A549 (cell line): ENCODE data around the gene FOXO6. TPM values are rescaled to one million over a fixed set of nuclear protein-coding genes. Genes with fewer than 3 reads are reported as not detected.

Experiments
- ATAC-seq, 2 experiments: fragments of 200-7000 bp in 1 of 2; fragments of >200 bp in 1 of 2; cut with Nextera tagmentation in 1 of 2; cut with Tn5 transposase in 1 of 2; 3 replicates each; pipeline versions ENCODE4 v1.8.0 to v1.9.1; 2018 to 2020; ENCODE audit warnings: mild to moderate bottlenecking in 1 of 2, moderate library complexity in 1 of 2
- CTCF ChIA-PET: fragments of 300-600 bp; sonication (Branson Sonifier 250); formaldehyde crosslinking; extraction: SDS; loops from one replicate; lab custom pipeline; 2021; ENCODE audit warnings: antibody characterized with exemption, inconsistent platforms; lab: Yijun Ruan, JAX
- POLR2A ChIA-PET: fragments of 350-600 bp; formaldehyde crosslinking; extraction: SDS; loops from one replicate; lab custom pipeline; 2021; ENCODE audit warnings: antibody characterized with exemption, inconsistent platforms; lab: Yijun Ruan, JAX
- DNase-seq, 2 experiments: peaks; one replicate each; pipeline versions ENCODE4 v3.0.0 to v3.0.0-alpha.2; 2011 to 2016; ENCODE audit warnings: low read depth in 1 of 2, low spot score in 1 of 2
- FAIRE-seq: peaks from 2 replicates; lab custom pipeline; 2011; peaks lifted over from hg19 to GRCh38; lab: Jason Lieb, UNC
- H3K27ac ChIP-seq, 2 experiments: fragments of >200 bp; sonication (Bioruptor Twin); formaldehyde crosslinking; 3 replicates each; pipeline ENCODE4 v1.5.1; 2016 to 2017
- H3K4me1 ChIP-seq: fragments of >200 bp; sonication (Bioruptor Twin); formaldehyde crosslinking; 3 replicates; pipeline ENCODE4 v1.6.1; 2016
- H3K4me2 ChIP-seq: fragments of >200 bp; sonication (Bioruptor Twin); formaldehyde crosslinking; 3 replicates; pipeline ENCODE4 v1.6.1; 2016
- H3K4me3 ChIP-seq: fragments of >200 bp; sonication (Bioruptor Twin); formaldehyde crosslinking; 3 replicates; pipeline ENCODE4 v1.5.1; 2016
- H3K9me3 ChIP-seq: fragments of >200 bp; sonication (Bioruptor Twin); formaldehyde crosslinking; 3 replicates; pipeline ENCODE4 v1.6.1; 2016
- CEBPB ChIP-seq, 2 experiments: fragments of >200 bp in 1 of 2; sonication (Bioruptor Twin) in 1 of 2; formaldehyde crosslinking in 1 of 2; IDR thresholded peaks; 2 replicates each; pipeline ENCODE4 v1.6.1; 2012 to 2016
- CHD2 ChIP-seq: fragments of 150-350 bp; IDR thresholded peaks from 2 replicates; pipeline ENCODE4 v1.6.1; 2014; ENCODE audit warnings: low read length; ENCODE audit not compliant: partially characterized antibody
- EP300 ChIP-seq, 2 experiments: fragments of >200 bp; sonication (Bioruptor Twin); formaldehyde crosslinking; IDR thresholded peaks; 2 replicates in 1 of 2; 3 replicates in 1 of 2; pipeline ENCODE4 v1.6.1; 2016 to 2017
- JUN ChIP-seq, 2 experiments: fragments of >200 bp; sonication (Bioruptor Twin); formaldehyde crosslinking; IDR thresholded peaks; 2 replicates in 1 of 2; 3 replicates in 1 of 2; pipeline ENCODE4 v1.6.1; 2016 to 2017
- PHF8 ChIP-seq: fragments of 200-600 bp; sonication (generic); IDR thresholded peaks from 2 replicates; pipeline ENCODE4 v1.6.1; 2016; ENCODE audit warnings: low read depth, mild to moderate bottlenecking, antibody characterized with exemption, moderate library complexity, borderline replicate concordance
- POLR2A ChIP-seq: IDR thresholded peaks from 2 replicates; pipeline ENCODE4 v1.6.1; 2012; ENCODE audit warnings: mild to moderate bottlenecking, low read length
- RAD21 ChIP-seq, 2 experiments: fragments of >200 bp in 1 of 2; sonication (Bioruptor Twin) in 1 of 2; formaldehyde crosslinking in 1 of 2; IDR thresholded peaks in 1 of 2; conservative IDR thresholded peaks in 1 of 2; 2 replicates in 1 of 2; 3 replicates in 1 of 2; pipeline ENCODE4 v1.6.1; 2012 to 2018; ENCODE audit warnings: inconsistent platforms in 1 of 2
- RARB ChIP-seq: fragments of 250-450 bp; sonication (Bioruptor Pico); IDR thresholded peaks from 2 replicates; pipeline ENCODE4 v1.8.0; 2021; ENCODE audit warnings: mild to moderate bottlenecking, moderate library complexity
- RNF2 ChIP-seq: fragments of 200-600 bp; sonication (generic); IDR thresholded peaks from 2 replicates; pipeline ENCODE4 v1.6.1; 2016; ENCODE audit warnings: low read depth, mild to moderate bottlenecking, antibody characterized with exemption, moderate library complexity, borderline replicate concordance
- SMC3 ChIP-seq: fragments of >200 bp; sonication (Bioruptor Twin); formaldehyde crosslinking; IDR thresholded peaks from 3 replicates; pipeline ENCODE4 v1.6.1; 2018; ENCODE audit warnings: inconsistent platforms
- SREBF2 ChIP-seq: fragments of 450-650 bp; IDR thresholded peaks from 2 replicates; pipeline ENCODE4 v1.6.1; 2014; ENCODE audit warnings: mild to moderate bottlenecking, moderate library complexity
- WGBS: methylation state at CpG from one replicate; pipeline ENCODE4 v1.1.6; 2017; ENCODE audit errors: missing lambda C conversion rate; 5-methylcytosine and 5-hydroxymethylcytosine counted together
- polyA plus RNA-seq, 4 experiments: library from polyadenylated mRNA; depleted of rRNA in 3 of 4; stranded (reverse); fragments of >200 nt; fragmentation: RNase III in 1 of 4; extraction: RNeasy Plus Mini Kit Qiagen cat#74134 plus additional on column Dnase treatment in 1 of 4; gene quantifications; 2 replicates in 3 of 4; 3 replicates in 1 of 4; pipeline ENCODE4 v1.2.3, GENCODE V29; 2011 to 2017
- TF ChIP-seq, protein P1 (sequence below): IDR thresholded peaks from 2 replicates; pipeline ENCODE4 v1.6.1; 2012; ENCODE audit warnings: low read depth, borderline replicate concordance
- TF ChIP-seq, protein P2 (sequence below): fragments of 150-350 bp; IDR thresholded peaks from 2 replicates; pipeline ENCODE4 v1.6.1; 2014; ENCODE audit warnings: low read depth, mild to moderate bottlenecking, low read length
- TF ChIP-seq, protein P3 (sequence below): fragments of 200-600 bp; sonication (generic); IDR thresholded peaks from 2 replicates; pipeline ENCODE4 v1.6.1; 2016; ENCODE audit warnings: antibody characterized with exemption, mild to moderate bottlenecking, moderate library complexity
- TF ChIP-seq, protein P4 (sequence below): fragments of >200 bp; sonication (Bioruptor Twin); formaldehyde crosslinking; IDR thresholded peaks from 2 replicates; pipeline ENCODE4 v1.6.1; 2016

FOXO6 gene
- polyA plus RNA-seq, 2 of the 4 experiments (the other 2 are of a cell fraction), result 0.10 to 0.25 TPM

DNA sequence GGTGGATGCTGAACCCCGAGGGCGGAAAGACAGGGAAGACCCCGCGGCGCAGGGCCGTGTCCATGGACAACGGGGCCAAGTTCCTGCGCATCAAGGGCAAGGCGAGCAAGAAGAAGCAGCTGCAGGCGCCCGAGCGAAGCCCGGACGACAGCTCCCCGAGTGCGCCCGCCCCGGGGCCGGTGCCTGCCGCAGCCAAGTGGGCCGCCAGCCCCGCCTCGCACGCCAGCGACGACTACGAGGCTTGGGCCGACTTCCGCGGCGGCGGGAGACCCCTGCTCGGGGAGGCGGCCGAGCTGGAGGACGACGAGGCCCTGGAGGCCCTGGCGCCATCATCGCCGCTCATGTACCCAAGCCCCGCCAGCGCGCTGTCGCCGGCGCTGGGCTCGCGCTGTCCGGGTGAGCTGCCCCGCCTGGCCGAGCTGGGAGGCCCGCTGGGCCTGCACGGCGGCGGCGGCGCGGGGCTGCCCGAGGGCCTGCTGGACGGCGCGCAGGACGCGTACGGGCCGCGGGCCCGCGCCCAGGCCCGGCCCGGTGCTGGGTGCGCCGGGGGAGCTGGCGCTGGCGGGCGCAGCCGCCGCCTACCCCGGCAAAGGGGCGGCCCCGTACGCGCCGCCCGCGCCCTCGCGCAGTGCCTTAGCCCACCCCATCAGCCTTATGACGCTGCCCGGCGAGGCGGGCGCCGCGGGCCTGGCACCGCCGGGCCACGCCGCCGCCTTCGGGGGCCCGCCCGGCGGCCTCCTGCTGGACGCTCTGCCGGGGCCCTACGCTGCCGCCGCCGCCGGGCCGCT lies 20.7 kb downstream of the FOXO6 start:
- FAIRE-seq (no peak), DNase-seq (peak; percentile 69 to 72), ATAC-seq (peak; percentile 76 to 91)
- 29% methylated on average over 16 of the region's 112 CpGs for WGBS
- Histone ChIP-seq H3K9me3 (no peaks in the 10 kb centered on the region), H3K4me1 (peaks cover 13% of the 10 kb centered on the region; the same call in 2 of the 3 replicates), H3K4me3 (peak overlapping the region; percentile 63), H3K4me2 (peak overlapping the region; percentile 98), H3K27ac (peak overlapping the region; percentile 98 to 99)
- ChIA-PET POLR2A (interaction anchor here (0.7 to 2.2 kb wide), 5 partner anchors 11 to 33 kb away, joined by 3 to 15 read pairs (median 4); partner anchors contain the start of gene FOXO6), CTCF (interaction anchor here (0.7 to 1.9 kb wide), 5 partner anchors 21 to 104 kb away, joined by 3 to 6 read pairs (median 3); partner anchors contain the start of gene FOXO6)
- TF ChIP-seq, protein P1, sequence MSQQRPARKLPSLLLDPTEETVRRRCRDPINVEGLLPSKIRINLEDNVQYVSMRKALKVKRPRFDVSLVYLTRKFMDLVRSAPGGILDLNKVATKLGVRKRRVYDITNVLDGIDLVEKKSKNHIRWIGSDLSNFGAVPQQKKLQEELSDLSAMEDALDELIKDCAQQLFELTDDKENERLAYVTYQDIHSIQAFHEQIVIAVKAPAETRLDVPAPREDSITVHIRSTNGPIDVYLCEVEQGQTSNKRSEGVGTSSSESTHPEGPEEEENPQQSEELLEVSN, result no peak
- TF ChIP-seq JUN (IDR thresholded peaks at IDR 0.05), result peak in 1 of 2 experiments; percentile 66; a peak in 3 of 5 replicates

DNA sequence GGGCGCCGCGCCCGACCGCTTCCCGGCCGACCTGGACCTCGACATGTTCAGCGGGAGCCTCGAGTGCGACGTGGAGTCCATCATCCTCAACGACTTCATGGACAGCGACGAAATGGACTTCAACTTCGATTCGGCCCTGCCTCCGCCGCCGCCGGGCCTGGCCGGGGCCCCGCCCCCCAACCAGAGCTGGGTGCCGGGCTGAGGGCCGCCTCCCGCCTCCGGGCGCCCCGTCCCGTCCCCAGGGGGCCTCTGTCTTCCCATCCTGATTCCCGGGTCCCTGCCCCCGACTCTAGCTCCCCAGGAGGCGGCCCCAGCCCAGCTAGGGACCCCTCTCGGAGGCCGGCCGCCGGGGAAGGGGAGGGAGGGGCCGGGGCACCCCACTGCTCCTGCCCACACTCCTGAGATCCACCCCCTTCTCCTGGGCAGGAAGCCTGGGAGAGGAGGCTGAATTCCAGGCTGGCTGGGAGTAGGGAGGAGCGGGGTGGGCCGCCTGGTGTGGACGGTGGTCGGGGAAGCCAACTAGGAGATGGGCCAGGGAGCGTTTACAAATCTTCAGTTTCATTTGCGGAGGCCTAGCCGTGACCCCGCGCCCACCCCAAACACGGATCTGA lies 21.4 kb downstream of the FOXO6 start:
- peak overlapping the region; percentile 63 for H3K4me3 ChIP-seq
- peak overlapping the region; percentile 98 for H3K4me2 ChIP-seq
- H3K27ac ChIP-seq, result peak overlapping the region; percentile 98 to 99
- FAIRE-seq (no peak), ATAC-seq (peak; percentile 86 to 92), DNase-seq (peak; percentile 61 to 86)
- ChIA-PET CTCF (interaction anchor here (0.7 to 0.8 kb wide), 2 partner anchors 22 to 100 kb away, joined by 3 to 4 read pairs; partner anchors contain the start of gene FOXO6), POLR2A (interaction anchor here (0.7 to 2.2 kb wide), 5 partner anchors 12 to 32 kb away, joined by 3 to 15 read pairs (median 4); partner anchors contain the start of gene FOXO6)
- WGBS, result 3% methylated on average over 8 of the region's 48 CpGs
- H3K4me1 ChIP-seq, result peaks cover 13% of the 10 kb centered on the region; the same call in 2 of the 3 replicates
- TF ChIP-seq PHF8 (peak; percentile 70; the same call in 1 of the 2 replicates), POLR2A (peak; percentile 43), JUN (IDR thresholded peaks at IDR 0.05) (peak in 1 of 2 experiments; percentile 76; a peak in 2 of 5 replicates)
- TF ChIP-seq, protein P2, sequence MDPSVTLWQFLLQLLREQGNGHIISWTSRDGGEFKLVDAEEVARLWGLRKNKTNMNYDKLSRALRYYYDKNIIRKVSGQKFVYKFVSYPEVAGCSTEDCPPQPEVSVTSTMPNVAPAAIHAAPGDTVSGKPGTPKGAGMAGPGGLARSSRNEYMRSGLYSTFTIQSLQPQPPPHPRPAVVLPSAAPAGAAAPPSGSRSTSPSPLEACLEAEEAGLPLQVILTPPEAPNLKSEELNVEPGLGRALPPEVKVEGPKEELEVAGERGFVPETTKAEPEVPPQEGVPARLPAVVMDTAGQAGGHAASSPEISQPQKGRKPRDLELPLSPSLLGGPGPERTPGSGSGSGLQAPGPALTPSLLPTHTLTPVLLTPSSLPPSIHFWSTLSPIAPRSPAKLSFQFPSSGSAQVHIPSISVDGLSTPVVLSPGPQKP, result no peak
- H3K9me3 ChIP-seq, result no peaks in the 10 kb centered on the region

DNA sequence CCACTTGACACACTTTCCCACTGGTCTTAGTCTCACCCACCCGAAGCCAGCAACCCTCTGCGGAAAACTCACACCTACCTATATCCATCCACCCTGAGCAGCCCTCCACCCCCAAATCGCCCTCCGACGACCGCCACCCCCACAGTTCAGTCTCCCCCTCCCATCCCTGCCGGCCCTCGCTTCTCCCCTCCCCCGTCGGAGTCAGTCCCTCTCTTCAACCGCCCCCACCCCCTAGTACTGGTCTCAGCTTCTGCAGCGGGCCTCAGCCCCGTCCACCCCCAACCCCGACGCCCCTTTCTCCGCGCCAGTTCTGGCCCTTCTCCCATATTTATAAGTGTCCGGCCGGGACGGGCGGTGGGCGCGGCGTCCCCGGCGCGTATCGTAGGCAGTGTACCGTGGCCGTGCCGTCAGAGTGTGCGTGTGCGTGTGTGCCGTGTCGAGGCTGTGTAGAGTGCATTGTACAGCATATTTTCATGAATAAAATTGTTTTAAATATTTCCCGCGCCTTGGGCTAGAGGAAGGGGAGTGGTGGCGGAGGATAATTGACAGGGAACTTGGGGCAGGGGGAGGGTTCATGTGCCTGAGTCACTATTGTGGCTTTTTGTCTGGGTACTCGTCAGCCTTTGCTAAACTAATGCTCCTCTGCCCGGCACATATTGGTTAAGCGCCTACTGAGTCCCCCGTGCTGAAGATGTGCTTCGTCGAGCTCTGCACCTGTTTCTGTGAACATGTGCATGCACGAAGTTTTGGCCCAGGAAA lies 22.0 kb downstream of the FOXO6 start:
- H3K27ac ChIP-seq, result peak overlapping the region; percentile 98 to 99
- TF ChIP-seq, protein P3, sequence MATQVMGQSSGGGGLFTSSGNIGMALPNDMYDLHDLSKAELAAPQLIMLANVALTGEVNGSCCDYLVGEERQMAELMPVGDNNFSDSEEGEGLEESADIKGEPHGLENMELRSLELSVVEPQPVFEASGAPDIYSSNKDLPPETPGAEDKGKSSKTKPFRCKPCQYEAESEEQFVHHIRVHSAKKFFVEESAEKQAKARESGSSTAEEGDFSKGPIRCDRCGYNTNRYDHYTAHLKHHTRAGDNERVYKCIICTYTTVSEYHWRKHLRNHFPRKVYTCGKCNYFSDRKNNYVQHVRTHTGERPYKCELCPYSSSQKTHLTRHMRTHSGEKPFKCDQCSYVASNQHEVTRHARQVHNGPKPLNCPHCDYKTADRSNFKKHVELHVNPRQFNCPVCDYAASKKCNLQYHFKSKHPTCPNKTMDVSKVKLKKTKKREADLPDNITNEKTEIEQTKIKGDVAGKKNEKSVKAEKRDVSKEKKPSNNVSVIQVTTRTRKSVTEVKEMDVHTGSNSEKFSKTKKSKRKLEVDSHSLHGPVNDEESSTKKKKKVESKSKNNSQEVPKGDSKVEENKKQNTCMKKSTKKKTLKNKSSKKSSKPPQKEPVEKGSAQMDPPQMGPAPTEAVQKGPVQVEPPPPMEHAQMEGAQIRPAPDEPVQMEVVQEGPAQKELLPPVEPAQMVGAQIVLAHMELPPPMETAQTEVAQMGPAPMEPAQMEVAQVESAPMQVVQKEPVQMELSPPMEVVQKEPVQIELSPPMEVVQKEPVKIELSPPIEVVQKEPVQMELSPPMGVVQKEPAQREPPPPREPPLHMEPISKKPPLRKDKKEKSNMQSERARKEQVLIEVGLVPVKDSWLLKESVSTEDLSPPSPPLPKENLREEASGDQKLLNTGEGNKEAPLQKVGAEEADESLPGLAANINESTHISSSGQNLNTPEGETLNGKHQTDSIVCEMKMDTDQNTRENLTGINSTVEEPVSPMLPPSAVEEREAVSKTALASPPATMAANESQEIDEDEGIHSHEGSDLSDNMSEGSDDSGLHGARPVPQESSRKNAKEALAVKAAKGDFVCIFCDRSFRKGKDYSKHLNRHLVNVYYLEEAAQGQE, result no peak
- TF ChIP-seq, protein P2, result no peak
- no peak for TF ChIP-seq RAD21 (conservative IDR thresholded peaks at IDR 0.05 in 1 of 2, IDR thresholded peaks at IDR 0.05 in 1 of 2)
- TF ChIP-seq RARB (CRISPR knock-in tag), result no peak
- no peak for TF ChIP-seq EP300 (IDR thresholded peaks at IDR 0.05)
- no peak for TF ChIP-seq CHD2
- TF ChIP-seq, protein P4, sequence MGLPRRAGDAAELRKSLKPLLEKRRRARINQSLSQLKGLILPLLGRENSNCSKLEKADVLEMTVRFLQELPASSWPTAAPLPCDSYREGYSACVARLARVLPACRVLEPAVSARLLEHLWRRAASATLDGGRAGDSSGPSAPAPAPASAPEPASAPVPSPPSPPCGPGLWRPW, result no peak
- TF ChIP-seq SREBF2, result no peak
- TF ChIP-seq CEBPB (IDR thresholded peaks at IDR 0.05), result no peak
- TF ChIP-seq SMC3, result no peak
- TF ChIP-seq RNF2, result no peak
- TF ChIP-seq, all 56 proteins: peak for 0
- WGBS, result 79% methylated on average over 29 of the region's 45 CpGs
- H3K4me3 ChIP-seq, result peak overlapping the region; percentile 63
- CTCF ChIA-PET, result no interaction called here
- POLR2A ChIA-PET, result interaction anchor here (1.4 to 2.2 kb wide), 4 partner anchors 13 to 31 kb away, joined by 4 to 15 read pairs (median 4); partner anchors contain the start of gene FOXO6
- H3K4me2 ChIP-seq, result peak overlapping the region; percentile 98
- H3K4me1 ChIP-seq, result peaks cover 13% of the 10 kb centered on the region; the same call in 2 of the 3 replicates
- no peaks in the 10 kb centered on the region for H3K9me3 ChIP-seq
- FAIRE-seq (no peak), DNase-seq (no peak), ATAC-seq (peak in 1 of 2 experiments; percentile 24; a peak in 3 of 6 replicates)
